HG03460 (cell line): ENCODE results near the gene PLSCR1.
"Not testable (repeated sequence)": the region's sequence is repeated elsewhere in the genome, so short reads cannot be mapped to it uniquely, and the experiment has no call there.

ENCODE experiments used
- ATAC-seq: cut with Tn5 transposase; IDR thresholded peaks from one replicate; pipeline ENCODE4 v1.9.1; 2021; ENCODE audit not compliant: unreplicated experiment

PLSCR1 gene

DNA sequence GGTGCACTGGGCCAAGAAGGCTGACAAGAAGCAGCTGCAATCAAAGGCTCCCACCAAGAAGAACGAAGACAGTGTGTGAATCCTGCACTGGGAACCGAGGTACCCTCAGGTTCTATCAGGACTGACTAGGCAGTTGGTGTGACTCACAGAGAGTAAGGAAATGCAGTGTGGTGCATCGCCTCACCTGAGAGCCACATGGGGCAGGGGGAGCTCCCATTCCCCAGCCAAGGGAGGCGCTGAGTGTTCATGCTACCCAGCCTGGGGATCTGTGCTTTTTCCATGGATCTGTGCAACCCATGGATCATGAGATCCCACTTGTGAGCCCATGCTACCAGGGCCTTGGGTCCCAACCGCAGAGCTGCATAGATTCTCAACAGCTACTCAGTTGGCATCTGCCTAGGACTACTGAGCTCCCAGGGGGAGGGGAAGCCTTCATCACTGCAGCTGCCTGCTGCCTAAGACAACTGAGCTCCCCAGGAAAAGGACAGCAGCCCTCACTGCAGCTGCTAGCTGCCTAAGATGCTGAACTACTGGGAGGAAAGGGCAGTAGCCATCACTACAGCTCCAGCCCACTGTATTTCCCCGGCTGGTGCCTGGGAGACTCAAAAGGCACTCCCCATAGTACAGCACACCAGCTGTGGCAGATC, 68.2 kb downstream of the PLSCR1 start:
- no peak for ATAC-seq

- ATAC-seq: not testable (repeated sequence)
Observed at GRCh38 chr3:146474976-146475375, 69.4 kb downstream of the PLSCR1 start.

- ATAC-seq: no peak
Observed at GRCh38 chr3:146473726-146474125, 70.7 kb downstream of the PLSCR1 start.

- no peak for ATAC-seq
Observed at GRCh38 chr3:146472611-146473010, 71.8 kb downstream of the PLSCR1 start.

- ATAC-seq: no peak
Observed at GRCh38 chr3:146471012-146471411, 73.4 kb downstream of the PLSCR1 start.

- no peak for ATAC-seq
Observed at GRCh38 chr3:146470425-146470990, 73.9 kb downstream of the PLSCR1 start.

- ATAC-seq: peak; percentile 99
Observed at GRCh38 chr3:146469150-146470017, 75.0 kb downstream of the PLSCR1 start, which contains the start of gene PLSCR2. Gene PLSCR2, minus strand, starts transcription at chr3:146469561. Its CDS starts 9,657 bp downstream, at chr3:146459904.

DNA sequence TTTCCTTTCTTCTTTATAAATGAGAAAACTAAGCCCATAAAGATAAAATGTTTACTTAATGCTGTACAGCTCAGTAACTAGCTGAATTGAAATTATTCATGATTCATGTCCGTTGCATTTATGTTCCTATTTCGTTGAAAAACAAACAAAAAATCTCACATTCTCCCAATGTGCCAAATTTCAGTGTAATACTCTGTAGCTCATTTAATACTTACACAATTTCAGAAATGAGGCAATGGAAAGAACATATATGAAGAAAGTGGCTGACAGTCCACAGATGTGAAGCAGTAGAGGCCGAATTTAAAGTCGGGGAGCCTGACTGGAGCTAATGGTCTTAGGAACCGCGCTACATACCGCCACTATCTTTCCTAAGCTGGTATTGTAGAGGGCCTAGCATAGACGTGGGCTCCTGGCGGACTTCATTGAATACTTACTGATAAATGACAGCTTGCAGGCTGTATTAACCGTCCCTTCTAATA, 75.7 kb downstream of the PLSCR1 start:
- ATAC-seq: no peak

- no peak for ATAC-seq
Observed at GRCh38 chr3:146468234-146468633, 76.2 kb downstream of the PLSCR1 start.

GRCh38 chr3:146466604-146467003, 77.8 kb downstream of the PLSCR1 start:
- no peak for ATAC-seq

DNA sequence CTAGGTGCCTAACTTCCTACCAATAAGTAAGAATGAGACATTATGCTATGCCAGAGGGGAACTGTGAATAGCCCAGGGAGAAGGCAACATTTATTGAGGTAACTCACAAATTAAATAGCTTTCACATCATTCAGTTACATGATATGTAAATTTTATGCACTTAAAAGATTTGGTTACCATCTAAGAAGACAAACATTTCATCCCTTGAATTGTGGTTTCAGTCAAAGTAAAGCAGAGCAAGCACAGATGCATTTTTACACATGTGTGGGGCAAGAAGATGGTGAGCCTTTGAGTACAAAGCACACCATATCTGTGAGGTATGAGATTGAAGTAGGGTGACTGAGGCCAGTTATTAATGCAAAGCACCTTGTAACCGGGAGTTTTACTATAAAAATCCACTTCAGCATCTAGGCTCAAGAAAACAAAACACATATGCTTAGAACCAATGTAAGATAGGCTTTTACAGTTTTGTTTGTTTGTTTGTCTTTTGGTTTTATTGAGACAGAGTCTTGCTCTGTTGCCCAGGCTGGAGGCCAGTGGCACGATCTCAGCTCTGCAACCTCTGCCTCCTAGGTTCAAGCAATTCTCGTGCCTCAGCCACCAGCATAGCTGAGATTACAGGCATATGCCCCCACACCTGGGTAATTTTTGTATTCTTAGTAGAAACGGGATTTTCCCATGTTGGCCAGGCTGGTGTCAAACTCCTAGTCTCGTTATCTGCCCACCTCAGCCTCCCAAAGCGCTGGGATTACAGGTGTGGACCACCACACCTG, 78.5 kb downstream of the PLSCR1 start:
- ATAC-seq: no peak
